Heart left ventricle (tissue), 16 donors: Measurements from ENCODE around the gene FAM174A. TPM values are rescaled to one million over a fixed set of nuclear protein-coding genes. Genes with fewer than 3 reads are reported as not detected.

Source experiments
- ATAC-seq, 4 donors: fragments of 200-7000 bp; cut with Tn5 transposase; one replicate each; pipeline ENCODE4 v1.9.1; 2020 to 2022; ENCODE audit warnings: moderate library complexity in 4 of 4, mild to moderate bottlenecking in 3 of 4, moderate number of reproducible peaks in 1 of 4
- DNase-seq, 5 donors: peaks; one replicate each; pipeline ENCODE4 v3.0.0-alpha.2; 2020
- H3K27ac ChIP-seq, 12 donors: fragments of 200-600 bp; sonication (generic) in 4 of 12; one replicate each; pipeline versions ENCODE4 v1.5.0 to v1.8.0; 2016 to 2022; ENCODE audit warnings: mild to moderate bottlenecking in 2 of 12
- H3K27me3 ChIP-seq, 9 donors: fragments of 200-600 bp; sonication (generic) in 2 of 9; one replicate each; pipeline versions ENCODE4 v1.5.1 to v1.8.0; 2016 to 2022; ENCODE audit warnings: mild to moderate bottlenecking in 3 of 9
- H3K36me3 ChIP-seq, 9 donors: fragments of 200-600 bp; sonication (generic) in 2 of 9; one replicate each; pipeline versions ENCODE4 v1.5.0 to v1.8.0; 2018 to 2022; ENCODE audit warnings: mild to moderate bottlenecking in 2 of 9
- H3K4me1 ChIP-seq, 12 donors: fragments of 200-600 bp; sonication (generic) in 4 of 12; one replicate each; pipeline versions ENCODE4 v1.5.0 to v1.8.0; 2016 to 2022; ENCODE audit warnings: mild to moderate bottlenecking in 3 of 12
- H3K4me3 ChIP-seq, 12 donors: fragments of 200-600 bp; sonication (generic) in 4 of 12; one replicate each; pipeline versions ENCODE4 v1.5.0 to v1.8.0; 2017 to 2022; ENCODE audit warnings: mild to moderate bottlenecking in 9 of 12, moderate library complexity in 4 of 12
- H3K9me3 ChIP-seq, 12 donors: fragments of 200-600 bp; sonication (generic) in 4 of 12; one replicate each; pipeline versions ENCODE4 v1.5.0 to v1.8.0; 2016 to 2022; ENCODE audit warnings: mild to moderate bottlenecking in 1 of 12
- CTCF ChIP-seq, 12 donors: fragments of 200-600 bp; sonication (generic) in 4 of 12; IDR thresholded peaks; one replicate each; pipeline versions ENCODE4 v1.5.0 to v1.8.0; 2018 to 2022; ENCODE audit warnings: antibody characterized with exemption in 12 of 12, mild to moderate bottlenecking in 5 of 12
- POLR2A ChIP-seq, 2 donors: fragments of 450-650 bp; IDR thresholded peaks; one replicate each; pipeline ENCODE4 v1.6.1; 2017; ENCODE audit warnings: antibody characterized with exemption in 2 of 2, mild to moderate bottlenecking in 2 of 2, moderate library complexity in 2 of 2
- WGBS, 4 donors: extraction: QIAGEN DNeasy Blood & Tissue Kit in 2 of 4; methylation state at CpG; one replicate each; pipeline versions ENCODE4 v1.1.5 to v1.1.7; 2013 to 2018; 5-methylcytosine and 5-hydroxymethylcytosine counted together
- intact Hi-C, 10 donors: fragments of 100-400 bp; cut with DNase I; formaldehyde crosslinking; loops; one replicate each; pipeline versions ENCODE4 v1.11.1 to v1.14.2; 2022
- polyA plus RNA-seq, 2 donors: library from polyadenylated mRNA; stranded (reverse); fragments of 200-250 nt; gene quantifications; one replicate each; pipeline ENCODE4 v1.2.3, GENCODE V29; 2013
- total RNA-seq, 9 donors: library from RNA; depleted of rRNA in 2 of 9; stranded (reverse); fragments of >200 nt in 2 of 9; fragmentation: NEBNext Ultra II Directional in 3 of 9; extraction: Animal tissue kit (Norgen Biotek cat#: 25700) in 3 of 9; gene quantifications; one replicate each; pipeline versions ENCODE4 v1.1.0 to v1.2.4, GENCODE V29; 2016 to 2023
- donor health status: ischemic (EF 13 %, LVEDD 7.1; RV severe dilation, severe dysfunction).
- donor health status: healthy with polysubstance abuse.
- donor health status: DM: no; HTN: yes; CAD: no.
- donor health status: DM: no; HTN: no; CAD: no.
- donor health status: ischemic (EF 25% LVEDD 6.9; RV normal size, moderate dysfunction).
- donor health status: ischemic (EF 25% LVEDD 5.7; RV mildly dilated, moderate dysfunction).
- donor health status: healthy.
- donor health status: DM: yes; HTN: yes; CAD: no.
- donor health status: ischemic (EF 35%, LVEDD 5.7; RV mildly dilated, moderate dysfunction).
- donor health status: nonischemic (EF 11% LVEDD 7.7; RV severe dilation, severe dysfunction).
- donor health status: DM: yes; HTN: yes; CAD: no.
- donor health status: PGD.
- donor health status: ischemic (EF 29% LVEDD 5.4; RV normal size, mild dysfunction).
- donor health status: nonischemic (EF 23%, LVEDD 6.1; RV moderate dilation, normal function).

The FAM174A gene
- total and polyA plus RNA-seq, 11 donors, result 7.8 to 59.0 (median 20.4) TPM

GRCh38 chr5:100502684-100503083 is 32.5 kb upstream of the FAM174A start:
- no peak for ATAC-seq
- H3K27me3 ChIP-seq, result no peaks in the 10 kb centered on the region
- intact Hi-C loops, result no loop called here
- 75 to 85% (median 80%) methylated on average over 2 of the region's 2 CpGs for WGBS, 4 donors
- H3K4me3 ChIP-seq, result no peak overlapping the region
- no peaks in the 10 kb centered on the region for H3K4me1 ChIP-seq
- no peak for DNase-seq
- no peaks in the 10 kb centered on the region for H3K36me3 ChIP-seq
- H3K9me3 ChIP-seq, result peaks cover 0 to 17% (median 0%) of the 10 kb centered on the region in 12 donors
- TF ChIP-seq CTCF (IDR thresholded peaks at IDR 0.05) (no peak), POLR2A (IDR thresholded peaks at IDR 0.05) (no peak)
- no peak overlapping the region for H3K27ac ChIP-seq

GRCh38 chr5:100505984-100506670 is 29.0 kb upstream of the FAM174A start:
- Histone ChIP-seq H3K36me3 (no peaks in the 10 kb centered on the region), H3K4me3 (no peak overlapping the region), H3K27ac (no peak overlapping the region), H3K4me1 (no peaks in the 10 kb centered on the region), H3K9me3 (peaks cover 0 to 13% (median 0%) of the 10 kb centered on the region in 12 donors), H3K27me3 (no peaks in the 10 kb centered on the region)
- no peak for ATAC-seq
- intact Hi-C loops, result no loop called here
- no peak for TF ChIP-seq POLR2A (IDR thresholded peaks at IDR 0.05)
- no peak for TF ChIP-seq CTCF (IDR thresholded peaks at IDR 0.05)
- 60 to 75% (median 69%) methylated on average over 1 of the region's 1 CpG for WGBS, 4 donors
- no peak for DNase-seq

DNA sequence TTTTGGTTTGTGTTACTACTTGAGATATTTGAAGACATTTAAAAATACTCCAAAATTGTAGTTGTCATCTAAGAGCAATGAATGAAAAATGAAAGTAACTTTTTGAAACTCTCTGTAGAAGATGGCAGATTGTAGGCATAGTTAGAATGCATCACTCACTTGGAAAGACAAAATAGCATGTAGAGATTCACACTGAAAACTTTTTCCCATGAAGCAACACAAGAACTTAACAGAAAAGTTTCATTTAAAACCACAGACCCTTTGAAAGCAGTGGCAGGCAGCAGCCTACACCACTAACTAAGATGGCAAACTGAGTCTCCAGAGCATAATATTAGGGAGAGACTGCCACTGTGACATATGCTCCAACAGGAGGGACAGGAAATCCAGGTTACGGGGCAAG is 18.9 kb upstream of the FAM174A start:
- TF ChIP-seq POLR2A (IDR thresholded peaks at IDR 0.05), result no peak
- TF ChIP-seq CTCF (IDR thresholded peaks at IDR 0.05), result no peak
- H3K9me3 ChIP-seq, result peaks cover 0 to 22% (median 12%) of the 10 kb centered on the region in 12 donors
- 91 to 100% (median 96%) methylated on average over 1 of the region's 1 CpG for WGBS, 4 donors

GRCh38 chr5:100517301-100517974 is 17.7 kb upstream of the FAM174A start:
- Histone ChIP-seq H3K27me3 (no peaks in the 10 kb centered on the region), H3K4me1 (no peaks in the 10 kb centered on the region), H3K36me3 (no peaks in the 10 kb centered on the region), H3K27ac (no peak overlapping the region), H3K4me3 (no peak overlapping the region), H3K9me3 (peaks cover 0 to 22% (median 12%) of the 10 kb centered on the region in 12 donors)
- TF ChIP-seq CTCF (IDR thresholded peaks at IDR 0.05) (no peak), POLR2A (IDR thresholded peaks at IDR 0.05) (no peak)
- 67 to 72% (median 68%) methylated on average over 2 to 5 of the region's 5 CpGs for WGBS, 4 donors
- intact Hi-C loops, result no loop called here
- ATAC-seq (peak in 3 of 4 donors; percentile 24 to 87 (median 28)), DNase-seq (no peak)

More for the DNA sequence above, 18.9 kb upstream of the FAM174A start:
- ATAC-seq, result no peak
- no peaks in the 10 kb centered on the region for H3K4me1 ChIP-seq
- no peaks in the 10 kb centered on the region for H3K27me3 ChIP-seq
- no peak overlapping the region for H3K4me3 ChIP-seq
- DNase-seq, result no peak
- intact Hi-C loops, result no loop called here
- H3K36me3 ChIP-seq, result no peaks in the 10 kb centered on the region
- no peak overlapping the region for H3K27ac ChIP-seq
